ENCODE results near the gene KLLN.
"Not testable (repeated sequence)": the region's sequence is repeated elsewhere in the genome, so short reads cannot be mapped to it uniquely, and the experiment has no call there.

KLLN gene

GRCh38 chr10:87863053-87863943 lies at the start of gene KLLN, which contains the start of gene PTEN:
Gene KLLN, minus strand, starts transcription at chr10:87863533. Its CDS starts 1,046 bp downstream, at chr10:87862487.
Gene PTEN, plus strand, starts transcription at chr10:87863625. Its CDS starts 845 bp downstream, at chr10:87864470.
- DNase-seq, result peak; percentile 86

- DNase-seq, result not testable (repeated sequence)
These were observed 40.1 kb upstream of the KLLN start for GRCh38 chr10:87903396-87903795.

- DNase-seq, result not testable (repeated sequence)
These were observed 34.6 kb upstream of the KLLN start for GRCh38 chr10:87897957-87898356.

- no peak for DNase-seq
These were observed 32.9 kb upstream of the KLLN start for GRCh38 chr10:87896216-87896615.

GRCh38 chr10:87895430-87895829 lies 32.1 kb upstream of the KLLN start:
- no peak for DNase-seq

- no peak for DNase-seq
These were observed 24.4 kb upstream of the KLLN start for GRCh38 chr10:87887548-87888289.

- no peak for DNase-seq
These were observed 23.8 kb upstream of the KLLN start for GRCh38 chr10:87887146-87887545.

- DNase-seq, result no peak
These were observed 23.3 kb upstream of the KLLN start for GRCh38 chr10:87886635-87887034.

GRCh38 chr10:87882555-87883294 lies 19.4 kb upstream of the KLLN start:
- no peak for DNase-seq

- not testable (repeated sequence) for DNase-seq
These were observed 18.2 kb upstream of the KLLN start for GRCh38 chr10:87881373-87882059.

- no peak for DNase-seq
These were observed 17.0 kb upstream of the KLLN start for GRCh38 chr10:87880336-87880735.

GRCh38 chr10:87878664-87879459 lies 15.5 kb upstream of the KLLN start:
- DNase-seq, result no peak

- no peak for DNase-seq
These were observed 12.7 kb upstream of the KLLN start for GRCh38 chr10:87875929-87876571.

GRCh38 chr10:87873656-87874055 lies 10.3 kb upstream of the KLLN start:
- DNase-seq, result no peak

GRCh38 chr10:87872828-87873227 lies 9.5 kb upstream of the KLLN start:
- no peak for DNase-seq

- no peak for DNase-seq
These were observed 6.6 kb upstream of the KLLN start for GRCh38 chr10:87869773-87870551.

- DNase-seq, result not testable (repeated sequence)
These were observed 5.8 kb upstream of the KLLN start for GRCh38 chr10:87869139-87869538.

GRCh38 chr10:87868277-87868676 lies 4.9 kb upstream of the KLLN start:
- no peak for DNase-seq

- DNase-seq, result no peak
These were observed 4.1 kb upstream of the KLLN start for GRCh38 chr10:87867453-87867852.

- no peak for DNase-seq
These were observed 3.2 kb upstream of the KLLN start for GRCh38 chr10:87866412-87866974.

All from stimulated activated CD8-positive, alpha-beta memory T cell treated with anti-CD3 and anti-CD28 coated beads, Interleukin-4, amount 100 ng/mL, for 48 hours (primary cell).